CD4-positive, alpha-beta T cell treated with Interleukin-21 for 1 hour (primary cell): Measurements from ENCODE around the gene BCL6.
A peak's percentile ranks its signal among the peaks of the same experiment; 100 is the strongest.
"Not testable (repeated sequence)": the region's sequence is repeated elsewhere in the genome, so short reads cannot be mapped to it uniquely, and the experiment has no call there.

Experiments used
- DNase-seq: peaks from one replicate; pipeline ENCODE4 v3.0.0-alpha.2; 2020

Gene BCL6

GRCh38 chr3:187709155-187709554 is 36.1 kb downstream of the BCL6 start:
- DNase-seq, result no peak

- no peak for DNase-seq
Observed at GRCh38 chr3:187708696-187709095, 36.6 kb downstream of the BCL6 start.

- no peak for DNase-seq
Observed at GRCh38 chr3:187706971-187707370, 38.3 kb downstream of the BCL6 start.

- no peak for DNase-seq
Observed at GRCh38 chr3:187705164-187705563, 40.1 kb downstream of the BCL6 start.

- no peak for DNase-seq
Observed at GRCh38 chr3:187702507-187703033, 42.7 kb downstream of the BCL6 start, which contains the start of gene RTP2. TSS of gene RTP2 (minus strand) at chr3:187702557. CDS start at chr3:187702128, 429 bp downstream.

- DNase-seq, result no peak
Observed at GRCh38 chr3:187700249-187700648, 45.0 kb downstream of the BCL6 start.

GRCh38 chr3:187698499-187699399 is 46.5 kb downstream of the BCL6 start:
- DNase-seq, result no peak

- no peak for DNase-seq
Observed at GRCh38 chr3:187696021-187696420, 49.2 kb downstream of the BCL6 start.

- no peak for DNase-seq
Observed at GRCh38 chr3:187695449-187695848, 49.8 kb downstream of the BCL6 start.

- DNase-seq, result no peak
Observed at GRCh38 chr3:187694801-187695200, 50.5 kb downstream of the BCL6 start.

- no peak for DNase-seq
Observed at GRCh38 chr3:187693431-187693830, 51.8 kb downstream of the BCL6 start.

- no peak for DNase-seq
Observed at GRCh38 chr3:187689984-187690383, 55.3 kb downstream of the BCL6 start.

- DNase-seq, result no peak
Observed at GRCh38 chr3:187686621-187687273, 58.5 kb downstream of the BCL6 start.

GRCh38 chr3:187685948-187686347 is 59.3 kb downstream of the BCL6 start:
- DNase-seq, result no peak

- no peak for DNase-seq
Observed at GRCh38 chr3:187684880-187685279, 60.4 kb downstream of the BCL6 start.

GRCh38 chr3:187684444-187684843 is 60.8 kb downstream of the BCL6 start:
- DNase-seq, result no peak

- DNase-seq, result not testable (repeated sequence)
Observed at GRCh38 chr3:187681756-187682155, 63.5 kb downstream of the BCL6 start.

GRCh38 chr3:187679638-187680396 is 65.5 kb downstream of the BCL6 start:
- DNase-seq, result peak; percentile 63

GRCh38 chr3:187678726-187679268 is 66.5 kb downstream of the BCL6 start:
- DNase-seq, result peak; percentile 20

GRCh38 chr3:187677604-187678003 is 67.7 kb downstream of the BCL6 start:
- DNase-seq, result no peak

- DNase-seq, result no peak
Observed at GRCh38 chr3:187673012-187673411, 72.3 kb downstream of the BCL6 start.
